Epithelial cell of proximal tubule (primary cell): ENCODE measurements around the gene TCL1B. TPM values are rescaled to one million over a fixed set of nuclear protein-coding genes. Genes with fewer than 3 reads are reported as not detected.
"Not testable (repeated sequence)": the region's sequence is repeated elsewhere in the genome, so short reads cannot be mapped to it uniquely, and the experiment has no call there.

Source experiments
- DNase-seq: peaks from one replicate; pipeline ENCODE4 v3.0.0-alpha.2; 2011; ENCODE audit warnings: low read depth
- H3K4me3 ChIP-seq: 2 replicates; pipeline ENCODE4 v1.5.1; 2011; ENCODE audit warnings: low read depth, mild to moderate bottlenecking, low read length
- CTCF ChIP-seq: conservative IDR thresholded peaks from 2 replicates; pipeline ENCODE4 v1.5.1; 2012; ENCODE audit warnings: low read depth, mild to moderate bottlenecking, low read length
- total RNA-seq: library from RNA; depleted of rRNA; stranded (reverse); fragments of >200 nt; gene quantifications from 2 replicates; pipeline ENCODE4 v1.2.3, GENCODE V29; 2015

The TCL1B gene
- total RNA-seq, 1 donor from 2014 or later, result not detected

- DNase-seq, result no peak
- no peak overlapping the region for H3K4me3 ChIP-seq
- TF ChIP-seq CTCF, result no peak
These were observed 26.2 kb upstream of the TCL1B start for GRCh38 chr14:95659990-95660385.

- no peak for DNase-seq
- TF ChIP-seq CTCF, result no peak
- no peak overlapping the region for H3K4me3 ChIP-seq
These were observed 25.3 kb upstream of the TCL1B start for GRCh38 chr14:95660651-95661515.

- TF ChIP-seq CTCF, result no peak
- DNase-seq, result no peak
- H3K4me3 ChIP-seq, result no peak overlapping the region
These were observed 23.6 kb upstream of the TCL1B start for GRCh38 chr14:95662376-95663186.

- no peak overlapping the region for H3K4me3 ChIP-seq
- no peak for DNase-seq
- TF ChIP-seq CTCF, result no peak
These were observed 22.9 kb upstream of the TCL1B start for GRCh38 chr14:95663226-95663797.

- TF ChIP-seq CTCF, result no peak
- no peak overlapping the region for H3K4me3 ChIP-seq
- DNase-seq, result no peak
These were observed 22.2 kb upstream of the TCL1B start for GRCh38 chr14:95664066-95664465.

GRCh38 chr14:95664546-95664945 lies 21.7 kb upstream of the TCL1B start:
- H3K4me3 ChIP-seq, result no peak overlapping the region
- DNase-seq, result no peak
- TF ChIP-seq CTCF, result no peak

- DNase-seq, H3K4me3 ChIP-seq: not testable (repeated sequence)
These were observed 20.7 kb upstream of the TCL1B start for GRCh38 chr14:95665530-95665929.
